Activated naive CD4-positive, alpha-beta T cell treated with anti-CD3 and anti-CD28 coated beads, Interleukin-2, amount 50 U/mL, for 16 hours (primary cell): Measurements from ENCODE around the gene ROBO1.
"Not testable (repeated sequence)": the region's sequence is repeated elsewhere in the genome, so short reads cannot be mapped to it uniquely, and the experiment has no call there.

Experiments used
- DNase-seq: peaks from one replicate; pipeline ENCODE4 v3.0.0-alpha.2; 2020

Gene ROBO1

GRCh38 chr3:78895528-78895927 lies 872.3 kb downstream of the ROBO1 start:
- DNase-seq: no peak

- no peak for DNase-seq
Measured at GRCh38 chr3:78894787-78895186, 873.0 kb downstream of the ROBO1 start.

- no peak for DNase-seq
Measured at GRCh38 chr3:78893161-78893560, 874.6 kb downstream of the ROBO1 start.

GRCh38 chr3:78889348-78889747 lies 878.5 kb downstream of the ROBO1 start:
- no peak for DNase-seq

- DNase-seq: no peak
Measured at GRCh38 chr3:78888635-78889034, 879.2 kb downstream of the ROBO1 start.

- no peak for DNase-seq
Measured at GRCh38 chr3:78887547-78888011, 880.2 kb downstream of the ROBO1 start.

- DNase-seq: no peak
Measured at GRCh38 chr3:78887029-78887428, 880.8 kb downstream of the ROBO1 start.

- DNase-seq: not testable (repeated sequence)
Measured at GRCh38 chr3:78884567-78884966, 883.2 kb downstream of the ROBO1 start.

GRCh38 chr3:78882251-78882650 lies 885.5 kb downstream of the ROBO1 start:
- no peak for DNase-seq

GRCh38 chr3:78881501-78881900 lies 886.3 kb downstream of the ROBO1 start:
- DNase-seq: no peak

- DNase-seq: no peak
Measured at GRCh38 chr3:78880603-78881461, 887.0 kb downstream of the ROBO1 start.

- DNase-seq: no peak
Measured at GRCh38 chr3:78879295-78879860, 888.4 kb downstream of the ROBO1 start.

GRCh38 chr3:78878789-78879188 lies 889.0 kb downstream of the ROBO1 start:
- no peak for DNase-seq

- DNase-seq: no peak
Measured at GRCh38 chr3:78878011-78878410, 889.8 kb downstream of the ROBO1 start.

- no peak for DNase-seq
Measured at GRCh38 chr3:78875851-78876250, 891.9 kb downstream of the ROBO1 start.

GRCh38 chr3:78875436-78875835 lies 892.4 kb downstream of the ROBO1 start:
- no peak for DNase-seq

GRCh38 chr3:78873641-78874040 lies 894.2 kb downstream of the ROBO1 start:
- no peak for DNase-seq

GRCh38 chr3:78872195-78872594 lies 895.6 kb downstream of the ROBO1 start:
- DNase-seq: no peak

- DNase-seq: no peak
Measured at GRCh38 chr3:78871048-78871447, 896.8 kb downstream of the ROBO1 start.

- no peak for DNase-seq
Measured at GRCh38 chr3:78870484-78870883, 897.3 kb downstream of the ROBO1 start.

GRCh38 chr3:78868570-78868969 lies 899.2 kb downstream of the ROBO1 start:
- DNase-seq: no peak

GRCh38 chr3:78867409-78868372 lies 900.1 kb downstream of the ROBO1 start:
- DNase-seq: no peak
